ENCODE results near the gene USH2A. TPM values are rescaled to one million over a fixed set of nuclear protein-coding genes. Genes with fewer than 3 reads are reported as not detected.

Gene USH2A
- total RNA-seq, 2 experiments from 2014 or later: not detected

DNA sequence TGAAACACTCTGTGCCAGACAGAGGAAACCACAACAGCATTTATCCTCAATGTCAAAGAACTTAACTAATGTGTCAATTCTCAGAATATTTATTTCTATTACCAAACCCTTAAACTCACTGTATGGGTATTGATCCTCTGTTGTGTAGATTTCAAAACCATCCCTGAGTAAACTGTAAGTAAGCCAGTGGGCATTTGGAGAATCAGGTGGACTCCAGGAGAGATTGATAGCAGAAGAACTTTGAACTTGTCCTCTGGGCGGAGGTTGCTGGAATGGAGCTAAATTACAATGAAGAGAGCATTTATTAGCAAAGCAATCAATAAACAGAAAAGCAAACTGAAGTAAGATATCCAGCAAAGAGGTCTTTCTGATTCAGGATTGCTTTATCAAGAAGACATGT lies 216.1 kb downstream of the USH2A start:
- no peak for ATAC-seq (ENCODE audit: poor library complexity)
- no peak overlapping the region for H3K27ac ChIP-seq (ENCODE audit: low read depth in 1 of 2, low read length in 2 of 2)
- no peaks in the 10 kb centered on the region for H3K27me3 ChIP-seq (ENCODE audit: control insufficient read depth in 1 of 2, insufficient read depth in 2 of 2, low read length in 2 of 2)
- Mint-ChIP-seq H3K36me3 (ENCODE audit: low read depth) (no peaks in the 10 kb centered on the region), H3K27me3 (no peaks in the 10 kb centered on the region), H3K27ac (no peak overlapping the region), H3K4me1 (ENCODE audit: low read depth) (no peaks in the 10 kb centered on the region), H3K9me3 (no peaks in the 10 kb centered on the region), H3K4me3 (no peak overlapping the region)
- intact Hi-C loops (cut with DNase I, micrococcal nuclease): no loop called here
- no peak for DNase-seq
- CTCF ChIA-PET: no interaction called here
- TF ChIP-seq, protein P1, sequence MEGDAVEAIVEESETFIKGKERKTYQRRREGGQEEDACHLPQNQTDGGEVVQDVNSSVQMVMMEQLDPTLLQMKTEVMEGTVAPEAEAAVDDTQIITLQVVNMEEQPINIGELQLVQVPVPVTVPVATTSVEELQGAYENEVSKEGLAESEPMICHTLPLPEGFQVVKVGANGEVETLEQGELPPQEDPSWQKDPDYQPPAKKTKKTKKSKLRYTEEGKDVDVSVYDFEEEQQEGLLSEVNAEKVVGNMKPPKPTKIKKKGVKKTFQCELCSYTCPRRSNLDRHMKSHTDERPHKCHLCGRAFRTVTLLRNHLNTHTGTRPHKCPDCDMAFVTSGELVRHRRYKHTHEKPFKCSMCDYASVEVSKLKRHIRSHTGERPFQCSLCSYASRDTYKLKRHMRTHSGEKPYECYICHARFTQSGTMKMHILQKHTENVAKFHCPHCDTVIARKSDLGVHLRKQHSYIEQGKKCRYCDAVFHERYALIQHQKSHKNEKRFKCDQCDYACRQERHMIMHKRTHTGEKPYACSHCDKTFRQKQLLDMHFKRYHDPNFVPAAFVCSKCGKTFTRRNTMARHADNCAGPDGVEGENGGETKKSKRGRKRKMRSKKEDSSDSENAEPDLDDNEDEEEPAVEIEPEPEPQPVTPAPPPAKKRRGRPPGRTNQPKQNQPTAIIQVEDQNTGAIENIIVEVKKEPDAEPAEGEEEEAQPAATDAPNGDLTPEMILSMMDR (IDR thresholded peaks at IDR 0.05): no peak
- no peaks in the 10 kb centered on the region for H3K36me3 ChIP-seq (ENCODE audit: insufficient read depth, low read length)
- peaks cover 3 to 4% of the 10 kb centered on the region in 2 experiments for H3K9me3 ChIP-seq (ENCODE audit: control insufficient read depth in 1 of 2, insufficient read depth in 1 of 2, low read length in 2 of 2)
- no peak overlapping the region for H3K4me3 ChIP-seq (ENCODE audit: low read length)
- H3K4me1 ChIP-seq (ENCODE audit: insufficient read depth, low read length): no peaks in the 10 kb centered on the region
- POLR2A ChIA-PET: no interaction called here

DNA sequence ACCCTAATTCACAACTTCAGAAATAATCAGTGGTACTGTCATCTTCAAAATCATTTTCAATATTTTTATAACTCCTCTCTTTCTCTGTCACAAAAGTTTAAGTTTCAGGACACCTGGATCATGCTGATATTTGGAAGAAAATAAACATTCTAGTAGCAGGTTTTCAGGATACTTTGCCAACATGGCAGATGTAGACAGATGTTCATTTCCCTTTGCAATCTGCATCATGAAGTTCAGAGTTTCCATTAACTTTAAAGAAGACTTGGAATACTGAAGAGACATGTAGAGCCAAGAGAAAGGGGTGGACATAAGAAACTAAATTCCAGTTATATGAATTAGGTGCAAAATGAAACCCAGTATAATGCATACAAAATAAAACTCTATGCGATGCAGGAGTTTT lies 218.1 kb downstream of the USH2A start:
- TF ChIP-seq, protein P1 (IDR thresholded peaks at IDR 0.05): no peak
- Histone ChIP-seq H3K9me3 (ENCODE audit: control insufficient read depth in 1 of 2, insufficient read depth in 1 of 2, low read length in 2 of 2) (peaks cover 4 to 8% of the 10 kb centered on the region in 2 experiments), H3K27ac (ENCODE audit: low read depth in 1 of 2, low read length in 2 of 2) (no peak overlapping the region), H3K27me3 (ENCODE audit: control insufficient read depth in 1 of 2, insufficient read depth in 2 of 2, low read length in 2 of 2) (no peaks in the 10 kb centered on the region), H3K4me3 (ENCODE audit: low read length) (no peak overlapping the region), H3K36me3 (ENCODE audit: insufficient read depth, low read length) (no peaks in the 10 kb centered on the region), H3K4me1 (ENCODE audit: insufficient read depth, low read length) (no peaks in the 10 kb centered on the region)
- Mint-ChIP-seq H3K27me3 (no peaks in the 10 kb centered on the region), H3K4me3 (no peak overlapping the region), H3K36me3 (ENCODE audit: low read depth) (no peaks in the 10 kb centered on the region), H3K4me1 (ENCODE audit: low read depth) (no peaks in the 10 kb centered on the region), H3K9me3 (no peaks in the 10 kb centered on the region), H3K27ac (no peak overlapping the region)
- intact Hi-C loops (cut with DNase I, micrococcal nuclease): no loop called here
- CTCF ChIA-PET: no interaction called here
- POLR2A ChIA-PET: no interaction called here
- ATAC-seq (ENCODE audit: poor library complexity): no peak
- DNase-seq: no peak

DNA sequence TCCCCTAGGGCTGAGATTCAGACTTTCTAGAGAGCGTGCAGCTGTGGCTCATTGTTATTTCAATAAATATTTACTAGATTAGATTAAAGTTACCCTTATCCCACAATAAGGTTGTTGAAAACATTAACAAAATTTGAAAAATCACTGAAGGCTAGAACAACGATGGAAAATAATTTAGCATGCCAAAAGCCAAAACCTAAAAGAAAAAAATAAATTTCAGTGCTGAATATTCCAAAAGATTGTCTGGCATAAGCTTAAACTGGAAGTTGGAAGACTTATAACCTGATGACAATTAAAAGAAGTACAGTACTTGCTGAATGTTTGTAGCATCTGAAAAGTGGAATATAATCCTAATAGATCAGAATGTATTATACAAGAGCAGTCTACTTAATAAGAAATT lies 221.3 kb downstream of the USH2A start:
- ChIA-PET CTCF (no interaction called here), POLR2A (no interaction called here)
- Mint-ChIP-seq H3K4me3 (no peak overlapping the region), H3K4me1 (ENCODE audit: low read depth) (no peaks in the 10 kb centered on the region), H3K9me3 (no peaks in the 10 kb centered on the region), H3K27ac (no peak overlapping the region), H3K36me3 (ENCODE audit: low read depth) (no peaks in the 10 kb centered on the region), H3K27me3 (no peaks in the 10 kb centered on the region)
- TF ChIP-seq, protein P1 (IDR thresholded peaks at IDR 0.05): no peak
- Histone ChIP-seq H3K4me1 (ENCODE audit: insufficient read depth, low read length) (no peaks in the 10 kb centered on the region), H3K27me3 (ENCODE audit: control insufficient read depth in 1 of 2, insufficient read depth in 2 of 2, low read length in 2 of 2) (no peaks in the 10 kb centered on the region), H3K4me3 (ENCODE audit: low read length) (no peak overlapping the region), H3K9me3 (ENCODE audit: control insufficient read depth in 1 of 2, insufficient read depth in 1 of 2, low read length in 2 of 2) (peaks cover 8% of the 10 kb centered on the region in 2 experiments), H3K36me3 (ENCODE audit: insufficient read depth, low read length) (no peaks in the 10 kb centered on the region), H3K27ac (ENCODE audit: low read depth in 1 of 2, low read length in 2 of 2) (no peak overlapping the region)
- DNase-seq (no peak), ATAC-seq (ENCODE audit: poor library complexity) (no peak)
- intact Hi-C loops (cut with DNase I, micrococcal nuclease): no loop called here
